Mesodermal cell (in vitro differentiated cells): ENCODE results near the gene MAPT.
"Not testable (repeated sequence)": the region's sequence is repeated elsewhere in the genome, so short reads cannot be mapped to it uniquely, and the experiment has no call there.

ENCODE experiments used
- H3K27ac ChIP-seq: 2 replicates; pipeline ENCODE4 v1.7.0; 2013; ENCODE audit warnings: mild to moderate bottlenecking, low read depth, low read length, moderate library complexity; ENCODE audit not compliant: severe bottlenecking
- H3K36me3 ChIP-seq: 2 replicates; pipeline ENCODE4 v1.7.1; 2013; ENCODE audit warnings: mild to moderate bottlenecking, low read length, moderate library complexity; ENCODE audit not compliant: control insufficient read depth, insufficient read depth
- H3K4me1 ChIP-seq: one replicate; pipeline ENCODE4 v1.7.1; 2013; ENCODE audit warnings: mild to moderate bottlenecking, low read length; ENCODE audit not compliant: insufficient read depth, control insufficient read depth, poor library complexity, severe bottlenecking
- H3K4me3 ChIP-seq: 2 replicates; pipeline ENCODE4 v1.7.0; 2013; ENCODE audit warnings: low read length, control low read depth, mild to moderate bottlenecking; ENCODE audit not compliant: insufficient read depth, poor library complexity, severe bottlenecking; ENCODE audit errors: extremely low read depth
- H3K9me3 ChIP-seq: 2 replicates; pipeline ENCODE4 v1.7.1; 2013; ENCODE audit warnings: mild to moderate bottlenecking, low read length, moderate library complexity; ENCODE audit not compliant: control insufficient read depth
- WGBS, 2 experiments: methylation state at CpG; one replicate each; pipeline ENCODE4 v1.1.5; 2013; ENCODE audit warnings: missing lambda C conversion rate in 2 of 2; ENCODE audit not compliant: insufficient coverage in 2 of 2; 5-methylcytosine and 5-hydroxymethylcytosine counted together

Gene MAPT

GRCh38 chr17:45862127-45862526 lies 32.2 kb upstream of the MAPT start:
- H3K4me3 ChIP-seq, H3K36me3 ChIP-seq, H3K27ac ChIP-seq, H3K4me1 ChIP-seq, H3K9me3 ChIP-seq: not testable (repeated sequence)
- 81 to 95% methylated on average over 5 to 6 of the region's 9 CpGs for WGBS, 2 experiments

- H3K9me3 ChIP-seq, result no peaks in the 10 kb centered on the region
- H3K4me3 ChIP-seq, result no peak overlapping the region
- WGBS, 2 experiments, result 79 to 90% methylated on average over 4 to 5 of the region's 6 CpGs
- H3K36me3 ChIP-seq, result no peaks in the 10 kb centered on the region
- H3K27ac ChIP-seq, result no peak overlapping the region
- no peaks in the 10 kb centered on the region for H3K4me1 ChIP-seq
Observed at GRCh38 chr17:45863857-45864654, 30.3 kb upstream of the MAPT start.

DNA sequence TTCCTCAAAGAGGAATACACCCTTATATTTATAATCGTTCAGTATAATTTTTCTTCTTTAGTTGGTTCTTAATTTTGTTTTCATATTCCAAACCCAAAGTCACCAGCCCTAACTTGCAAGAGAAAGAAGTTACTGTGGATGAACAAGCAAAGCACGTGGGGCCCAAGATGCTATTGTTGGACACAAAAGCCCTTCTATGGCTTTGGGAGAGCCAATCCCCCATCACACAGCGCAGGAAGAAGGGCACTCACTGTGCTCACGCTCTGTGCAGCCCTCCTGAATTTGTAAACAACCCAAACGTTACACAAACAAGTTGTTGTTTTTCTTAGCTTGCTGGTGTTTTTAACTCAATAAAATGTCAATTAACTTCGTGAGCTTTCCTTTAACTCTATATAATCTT lies 27.2 kb upstream of the MAPT start:
- H3K36me3 ChIP-seq, result no peaks in the 10 kb centered on the region

DNA sequence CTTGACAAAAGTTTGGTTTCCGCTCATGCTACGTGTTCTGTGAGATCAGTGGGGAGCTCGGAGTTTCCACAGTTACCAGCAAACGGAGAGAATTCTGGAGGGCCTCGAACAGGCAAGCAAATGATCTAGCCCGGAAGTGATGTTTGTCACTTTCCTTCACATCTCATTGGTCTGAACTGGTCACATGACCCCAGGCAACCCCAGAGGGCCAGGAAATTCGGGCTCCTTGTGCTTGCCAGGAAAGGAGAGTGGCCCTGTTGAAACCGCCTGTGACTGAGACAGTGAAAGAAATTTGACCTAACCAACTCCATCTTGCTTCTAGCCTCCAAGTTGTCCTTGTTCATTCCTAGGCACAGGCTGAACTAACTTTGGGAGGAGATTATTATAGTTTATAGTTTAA lies 26.7 kb upstream of the MAPT start:
- WGBS, 2 experiments, result 65 to 70% methylated on average over 7 of the region's 8 CpGs
- no peak overlapping the region for H3K27ac ChIP-seq
- no peaks in the 10 kb centered on the region for H3K9me3 ChIP-seq
- H3K4me1 ChIP-seq, result peaks cover 8% of the 10 kb centered on the region
- no peaks in the 10 kb centered on the region for H3K36me3 ChIP-seq
- no peak overlapping the region for H3K4me3 ChIP-seq

More for the DNA sequence above, 27.2 kb upstream of the MAPT start:
- Histone ChIP-seq H3K9me3 (no peaks in the 10 kb centered on the region), H3K4me1 (peaks cover 8% of the 10 kb centered on the region), H3K27ac (no peak overlapping the region), H3K4me3 (no peak overlapping the region)
- WGBS, 2 experiments, result 90 to 100% methylated on average over 2 to 5 of the region's 6 CpGs

DNA sequence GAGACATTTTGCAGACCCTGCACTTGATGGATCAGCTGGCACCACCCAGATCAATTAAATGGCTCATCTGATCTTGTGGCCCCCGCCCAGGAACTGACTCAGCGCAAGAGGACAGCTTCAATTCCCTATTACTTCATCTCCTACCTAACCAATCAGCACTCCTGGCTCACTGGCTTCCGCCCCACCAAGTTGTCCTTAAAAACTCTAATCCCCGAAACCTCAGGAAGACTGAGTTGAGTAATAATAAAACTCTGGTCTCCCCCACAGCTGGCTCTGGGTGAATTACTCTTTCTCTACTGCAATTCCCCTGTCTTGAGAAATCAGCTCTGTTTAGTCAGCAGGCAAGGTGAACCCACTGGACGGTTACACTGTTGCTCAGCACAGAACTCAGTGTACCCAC lies 26.1 kb upstream of the MAPT start:
- Histone ChIP-seq H3K4me3 (no peak overlapping the region), H3K4me1 (peaks cover 11% of the 10 kb centered on the region), H3K27ac (no peak overlapping the region), H3K36me3 (no peaks in the 10 kb centered on the region), H3K9me3 (no peaks in the 10 kb centered on the region)
- 28 to 71% methylated on average over 3 to 4 of the region's 5 CpGs for WGBS, 2 experiments

- Histone ChIP-seq H3K9me3 (no peaks in the 10 kb centered on the region), H3K4me1 (peaks cover 13% of the 10 kb centered on the region), H3K36me3 (no peaks in the 10 kb centered on the region), H3K27ac (no peak overlapping the region), H3K4me3 (no peak overlapping the region)
- WGBS, 2 experiments, result 73 to 77% methylated on average over 6 to 10 of the region's 14 CpGs
Observed at GRCh38 chr17:45869676-45870341, 24.5 kb upstream of the MAPT start.

GRCh38 chr17:45870342-45870974 lies 23.9 kb upstream of the MAPT start:
- Histone ChIP-seq H3K4me1 (peaks cover 13% of the 10 kb centered on the region), H3K4me3 (no peak overlapping the region), H3K36me3 (no peaks in the 10 kb centered on the region), H3K9me3 (no peaks in the 10 kb centered on the region), H3K27ac (no peak overlapping the region)
- 88 to 95% methylated on average over 1 to 2 of the region's 4 CpGs for WGBS, 2 experiments

- H3K27ac ChIP-seq, result no peak overlapping the region
- WGBS, 2 experiments, result 90 to 94% methylated on average over 4 to 5 of the region's 5 CpGs
Observed at GRCh38 chr17:45871718-45872117, 22.6 kb upstream of the MAPT start.

DNA sequence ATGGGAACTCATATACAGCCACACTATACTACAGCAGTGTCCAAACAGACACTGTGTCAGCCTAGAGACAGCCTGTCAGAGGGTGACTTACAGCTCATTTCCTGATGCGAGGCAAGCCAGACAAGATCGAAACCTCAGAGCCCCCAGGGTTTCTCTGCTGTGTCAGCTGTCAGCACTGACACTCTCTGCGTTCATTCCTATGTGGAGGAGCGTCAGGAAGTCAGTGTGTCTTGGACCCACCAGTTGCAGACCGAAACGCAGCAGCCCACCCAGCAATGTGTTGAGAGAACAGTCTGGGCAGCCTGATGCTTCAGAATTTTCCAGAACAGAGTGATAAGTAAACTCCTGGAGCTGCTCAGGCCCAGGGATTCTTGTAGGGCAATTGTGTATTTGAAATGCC lies 20.6 kb upstream of the MAPT start:
- 65 to 67% methylated on average over 6 of the region's 6 CpGs for WGBS, 2 experiments
- H3K4me1 ChIP-seq, result peaks cover 13% of the 10 kb centered on the region
- H3K9me3 ChIP-seq, result no peaks in the 10 kb centered on the region
- H3K4me3 ChIP-seq, result no peak overlapping the region
- peak overlapping the region; percentile 18 for H3K27ac ChIP-seq
- no peaks in the 10 kb centered on the region for H3K36me3 ChIP-seq

More at GRCh38 chr17:45871718-45872117, 22.6 kb upstream of the MAPT start:
- no peak overlapping the region for H3K4me3 ChIP-seq
- peaks cover 13% of the 10 kb centered on the region for H3K4me1 ChIP-seq
- no peaks in the 10 kb centered on the region for H3K36me3 ChIP-seq
- H3K9me3 ChIP-seq, result no peaks in the 10 kb centered on the region

- Histone ChIP-seq H3K4me3 (no peak overlapping the region), H3K4me1 (peaks cover 13% of the 10 kb centered on the region), H3K27ac (no peak overlapping the region), H3K36me3 (no peaks in the 10 kb centered on the region), H3K9me3 (no peaks in the 10 kb centered on the region)
- whole genome bisulfite sequencing, 2 experiments, result 83% methylated on average over 2 of the region's 3 CpGs; no CpG with 5 or more reads in 1 of the 2 experiments
Observed at GRCh38 chr17:45874151-45874550, 20.2 kb upstream of the MAPT start.
